Measurements from ENCODE around the gene ITGB7. TPM values are rescaled to one million over a fixed set of nuclear protein-coding genes. Genes with fewer than 3 reads are reported as not detected.
A peak's percentile ranks its signal among the peaks of the same experiment; 100 is the strongest.

ITGB7 gene
- total RNA-seq, 1 donor from 2014 or later, result not detected

- H3K4me3 Mint-ChIP-seq (ENCODE audit: unreplicated experiment), result peak overlapping the region; percentile 18
- peaks cover 11% of the 10 kb centered on the region for H3K4me1 Mint-ChIP-seq (ENCODE audit: low read depth, unreplicated experiment)
- no peak overlapping the region for H3K27ac Mint-ChIP-seq (ENCODE audit: unreplicated experiment)
- TF ChIP-seq, protein P1, sequence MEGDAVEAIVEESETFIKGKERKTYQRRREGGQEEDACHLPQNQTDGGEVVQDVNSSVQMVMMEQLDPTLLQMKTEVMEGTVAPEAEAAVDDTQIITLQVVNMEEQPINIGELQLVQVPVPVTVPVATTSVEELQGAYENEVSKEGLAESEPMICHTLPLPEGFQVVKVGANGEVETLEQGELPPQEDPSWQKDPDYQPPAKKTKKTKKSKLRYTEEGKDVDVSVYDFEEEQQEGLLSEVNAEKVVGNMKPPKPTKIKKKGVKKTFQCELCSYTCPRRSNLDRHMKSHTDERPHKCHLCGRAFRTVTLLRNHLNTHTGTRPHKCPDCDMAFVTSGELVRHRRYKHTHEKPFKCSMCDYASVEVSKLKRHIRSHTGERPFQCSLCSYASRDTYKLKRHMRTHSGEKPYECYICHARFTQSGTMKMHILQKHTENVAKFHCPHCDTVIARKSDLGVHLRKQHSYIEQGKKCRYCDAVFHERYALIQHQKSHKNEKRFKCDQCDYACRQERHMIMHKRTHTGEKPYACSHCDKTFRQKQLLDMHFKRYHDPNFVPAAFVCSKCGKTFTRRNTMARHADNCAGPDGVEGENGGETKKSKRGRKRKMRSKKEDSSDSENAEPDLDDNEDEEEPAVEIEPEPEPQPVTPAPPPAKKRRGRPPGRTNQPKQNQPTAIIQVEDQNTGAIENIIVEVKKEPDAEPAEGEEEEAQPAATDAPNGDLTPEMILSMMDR (IDR thresholded peaks at IDR 0.05; ENCODE audit: partially characterized antibody, unreplicated experiment), result no peak
- peaks cover 26% of the 10 kb centered on the region for H3K27me3 Mint-ChIP-seq (ENCODE audit: unreplicated experiment)
- H3K9me3 Mint-ChIP-seq (ENCODE audit: unreplicated experiment), result peaks cover 13% of the 10 kb centered on the region
- no peaks in the 10 kb centered on the region for H3K36me3 Mint-ChIP-seq (ENCODE audit: unreplicated experiment)
- DNase-seq, result no peak
Measured at GRCh38 chr12:53218551-53219291, 11.7 kb upstream of the ITGB7 start.

DNA sequence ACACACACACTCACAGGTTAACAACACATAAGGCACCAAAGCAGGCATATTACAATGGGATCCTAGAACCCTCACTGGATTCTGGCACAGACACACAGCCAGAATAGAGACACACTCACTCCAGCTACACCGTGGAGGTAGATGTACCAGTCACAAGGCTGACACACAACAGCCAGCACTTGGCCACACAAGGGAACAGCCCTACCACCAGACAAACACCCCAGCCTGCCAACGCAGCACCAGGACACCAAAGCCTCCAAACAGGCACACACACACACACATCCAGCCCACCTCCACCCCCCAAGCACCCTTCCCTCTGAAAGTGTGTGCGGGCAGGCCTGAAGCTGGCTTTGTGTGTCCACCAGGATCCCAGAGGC lies 10.9 kb upstream of the ITGB7 start:
- no peak overlapping the region for H3K4me3 Mint-ChIP-seq (ENCODE audit: unreplicated experiment)
- H3K27ac Mint-ChIP-seq (ENCODE audit: unreplicated experiment), result peak overlapping the region; percentile 17
- H3K9me3 Mint-ChIP-seq (ENCODE audit: unreplicated experiment), result peaks cover 12% of the 10 kb centered on the region
- peaks cover 26% of the 10 kb centered on the region for H3K27me3 Mint-ChIP-seq (ENCODE audit: unreplicated experiment)
- no peaks in the 10 kb centered on the region for H3K36me3 Mint-ChIP-seq (ENCODE audit: unreplicated experiment)
- TF ChIP-seq, protein P1 (IDR thresholded peaks at IDR 0.05; ENCODE audit: partially characterized antibody, unreplicated experiment), result no peak
- no peak for DNase-seq
- H3K4me1 Mint-ChIP-seq (ENCODE audit: low read depth, unreplicated experiment), result peaks cover 15% of the 10 kb centered on the region

GRCh38 chr12:53217051-53217930 lies 10.2 kb upstream of the ITGB7 start:
- Mint-ChIP-seq H3K4me3 (ENCODE audit: unreplicated experiment) (no peak overlapping the region), H3K9me3 (ENCODE audit: unreplicated experiment) (peaks cover 12% of the 10 kb centered on the region), H3K27ac (ENCODE audit: unreplicated experiment) (peak overlapping the region; percentile 17), H3K27me3 (ENCODE audit: unreplicated experiment) (peaks cover 26% of the 10 kb centered on the region), H3K4me1 (ENCODE audit: low read depth, unreplicated experiment) (peaks cover 15% of the 10 kb centered on the region), H3K36me3 (ENCODE audit: unreplicated experiment) (no peaks in the 10 kb centered on the region)
- no peak for DNase-seq
- TF ChIP-seq, protein P1 (IDR thresholded peaks at IDR 0.05; ENCODE audit: partially characterized antibody, unreplicated experiment), result no peak

GRCh38 chr12:53215497-53215896 lies 8.4 kb upstream of the ITGB7 start:
- Mint-ChIP-seq H3K4me3 (ENCODE audit: unreplicated experiment) (no peak overlapping the region), H3K27ac (ENCODE audit: unreplicated experiment) (no peak overlapping the region), H3K9me3 (ENCODE audit: unreplicated experiment) (peaks cover 12% of the 10 kb centered on the region), H3K36me3 (ENCODE audit: unreplicated experiment) (no peaks in the 10 kb centered on the region), H3K4me1 (ENCODE audit: low read depth, unreplicated experiment) (peaks cover 11% of the 10 kb centered on the region), H3K27me3 (ENCODE audit: unreplicated experiment) (peaks cover 22% of the 10 kb centered on the region)
- TF ChIP-seq, protein P1 (IDR thresholded peaks at IDR 0.05; ENCODE audit: partially characterized antibody, unreplicated experiment), result no peak
- no peak for DNase-seq
